Measurements from ENCODE around the gene CARD9.
A peak's percentile ranks its signal among the peaks of the same experiment; 100 is the strongest.

The CARD9 gene

GRCh38 chr9:136330406-136330990, 43.0 kb downstream of the CARD9 start:
- H3K36me3 Mint-ChIP-seq (ENCODE audit: low read depth): no peaks in the 10 kb centered on the region
- H3K9me3 Mint-ChIP-seq: no peaks in the 10 kb centered on the region
- TF ChIP-seq CTCF (IDR thresholded peaks at IDR 0.05): no peak
- H3K4me1 Mint-ChIP-seq: peaks cover 33% of the 10 kb centered on the region
- H3K27ac Mint-ChIP-seq: peak overlapping the region; percentile 39
- H3K4me3 Mint-ChIP-seq: peak overlapping the region; percentile 36
- DNase-seq: no peak
- peaks cover 3% of the 10 kb centered on the region for H3K27me3 Mint-ChIP-seq (ENCODE audit: low read depth, poor library complexity)

GRCh38 chr9:136329636-136330405, 43.6 kb downstream of the CARD9 start:
- no peak for TF ChIP-seq CTCF (IDR thresholded peaks at IDR 0.05)
- no peaks in the 10 kb centered on the region for H3K9me3 Mint-ChIP-seq
- H3K36me3 Mint-ChIP-seq (ENCODE audit: low read depth): no peaks in the 10 kb centered on the region
- H3K27me3 Mint-ChIP-seq (ENCODE audit: low read depth, poor library complexity): peaks cover 4% of the 10 kb centered on the region
- H3K4me3 Mint-ChIP-seq: peak overlapping the region; percentile 86
- H3K4me1 Mint-ChIP-seq: peaks cover 40% of the 10 kb centered on the region
- DNase-seq: no peak
- no peak overlapping the region for H3K27ac Mint-ChIP-seq

GRCh38 chr9:136329211-136329627, 44.2 kb downstream of the CARD9 start:
- peaks cover 41% of the 10 kb centered on the region for H3K4me1 Mint-ChIP-seq
- H3K9me3 Mint-ChIP-seq: no peaks in the 10 kb centered on the region

GRCh38 chr9:136328622-136329041, 44.8 kb downstream of the CARD9 start:
- TF ChIP-seq CTCF (IDR thresholded peaks at IDR 0.05): no peak
- H3K27me3 Mint-ChIP-seq (ENCODE audit: low read depth, poor library complexity): peaks cover 4% of the 10 kb centered on the region
- peak overlapping the region; percentile 31 for H3K27ac Mint-ChIP-seq
- no peaks in the 10 kb centered on the region for H3K9me3 Mint-ChIP-seq
- no peaks in the 10 kb centered on the region for H3K36me3 Mint-ChIP-seq (ENCODE audit: low read depth)
- peaks cover 46% of the 10 kb centered on the region for H3K4me1 Mint-ChIP-seq
- peak; percentile 46 for DNase-seq
- peak overlapping the region; percentile 86 for H3K4me3 Mint-ChIP-seq

More at GRCh38 chr9:136329211-136329627, 44.2 kb downstream of the CARD9 start:
- Mint-ChIP-seq H3K36me3 (ENCODE audit: low read depth) (no peaks in the 10 kb centered on the region), H3K27me3 (ENCODE audit: low read depth, poor library complexity) (peaks cover 4% of the 10 kb centered on the region), H3K27ac (no peak overlapping the region), H3K4me3 (peak overlapping the region; percentile 86)
- TF ChIP-seq CTCF (IDR thresholded peaks at IDR 0.05): no peak
- no peak for DNase-seq

- Mint-ChIP-seq H3K27me3 (ENCODE audit: low read depth, poor library complexity) (peaks cover 4% of the 10 kb centered on the region), H3K4me3 (peak overlapping the region; percentile 86), H3K4me1 (peaks cover 49% of the 10 kb centered on the region), H3K9me3 (no peaks in the 10 kb centered on the region), H3K36me3 (ENCODE audit: low read depth) (no peaks in the 10 kb centered on the region), H3K27ac (peak overlapping the region; percentile 31)
- no peak for DNase-seq
- TF ChIP-seq CTCF (IDR thresholded peaks at IDR 0.05): no peak
Measured at GRCh38 chr9:136328011-136328621, 45.4 kb downstream of the CARD9 start.
